Embryonic facial prominence (tissue), 1 donor: ENCODE results near the gene RPGR.
A peak's percentile ranks its signal among the peaks of the same experiment; 100 is the strongest.

Experiments
- DNase-seq: peaks from one replicate; pipeline ENCODE4 v3.0.0-alpha.2; 2016; ENCODE audit errors: extremely low spot score

RPGR gene, protein sequence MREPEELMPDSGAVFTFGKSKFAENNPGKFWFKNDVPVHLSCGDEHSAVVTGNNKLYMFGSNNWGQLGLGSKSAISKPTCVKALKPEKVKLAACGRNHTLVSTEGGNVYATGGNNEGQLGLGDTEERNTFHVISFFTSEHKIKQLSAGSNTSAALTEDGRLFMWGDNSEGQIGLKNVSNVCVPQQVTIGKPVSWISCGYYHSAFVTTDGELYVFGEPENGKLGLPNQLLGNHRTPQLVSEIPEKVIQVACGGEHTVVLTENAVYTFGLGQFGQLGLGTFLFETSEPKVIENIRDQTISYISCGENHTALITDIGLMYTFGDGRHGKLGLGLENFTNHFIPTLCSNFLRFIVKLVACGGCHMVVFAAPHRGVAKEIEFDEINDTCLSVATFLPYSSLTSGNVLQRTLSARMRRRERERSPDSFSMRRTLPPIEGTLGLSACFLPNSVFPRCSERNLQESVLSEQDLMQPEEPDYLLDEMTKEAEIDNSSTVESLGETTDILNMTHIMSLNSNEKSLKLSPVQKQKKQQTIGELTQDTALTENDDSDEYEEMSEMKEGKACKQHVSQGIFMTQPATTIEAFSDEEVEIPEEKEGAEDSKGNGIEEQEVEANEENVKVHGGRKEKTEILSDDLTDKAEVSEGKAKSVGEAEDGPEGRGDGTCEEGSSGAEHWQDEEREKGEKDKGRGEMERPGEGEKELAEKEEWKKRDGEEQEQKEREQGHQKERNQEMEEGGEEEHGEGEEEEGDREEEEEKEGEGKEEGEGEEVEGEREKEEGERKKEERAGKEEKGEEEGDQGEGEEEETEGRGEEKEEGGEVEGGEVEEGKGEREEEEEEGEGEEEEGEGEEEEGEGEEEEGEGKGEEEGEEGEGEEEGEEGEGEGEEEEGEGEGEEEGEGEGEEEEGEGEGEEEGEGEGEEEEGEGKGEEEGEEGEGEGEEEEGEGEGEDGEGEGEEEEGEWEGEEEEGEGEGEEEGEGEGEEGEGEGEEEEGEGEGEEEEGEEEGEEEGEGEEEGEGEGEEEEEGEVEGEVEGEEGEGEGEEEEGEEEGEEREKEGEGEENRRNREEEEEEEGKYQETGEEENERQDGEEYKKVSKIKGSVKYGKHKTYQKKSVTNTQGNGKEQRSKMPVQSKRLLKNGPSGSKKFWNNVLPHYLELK

GRCh38 chrX:38327007-38327774 lies at the start of gene RPGR:
RPGR (minus strand) TSS chrX:38327509; CDS start chrX:38327367, 142 bp downstream.
- DNase-seq = peak; percentile 83

- no peak for DNase-seq
Observed at GRCh38 chrX:38376747-38377146, 49.4 kb upstream of the RPGR start.

DNA sequence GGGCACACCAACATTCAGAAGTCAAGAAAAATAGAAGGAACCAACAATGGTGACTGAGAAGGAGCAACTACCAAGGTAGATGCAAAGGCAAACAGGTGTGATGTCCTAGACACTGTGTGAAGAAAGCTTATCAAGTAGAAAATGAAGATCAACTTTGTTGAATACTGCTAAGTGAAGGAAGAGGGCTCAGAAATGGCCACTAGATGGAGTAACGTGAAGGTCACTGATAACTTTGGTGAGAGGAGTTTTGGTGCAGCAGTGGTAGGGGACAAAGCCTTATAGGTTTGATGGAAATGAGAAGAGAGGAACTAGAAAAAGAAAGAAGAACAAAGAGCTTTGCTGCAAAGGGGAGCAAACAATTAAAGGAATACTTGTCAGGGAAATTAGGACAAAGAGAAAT lies 48.6 kb upstream of the RPGR start:
- no peak for DNase-seq

- no peak for DNase-seq
Observed at GRCh38 chrX:38374431-38374830, 47.1 kb upstream of the RPGR start.

DNA sequence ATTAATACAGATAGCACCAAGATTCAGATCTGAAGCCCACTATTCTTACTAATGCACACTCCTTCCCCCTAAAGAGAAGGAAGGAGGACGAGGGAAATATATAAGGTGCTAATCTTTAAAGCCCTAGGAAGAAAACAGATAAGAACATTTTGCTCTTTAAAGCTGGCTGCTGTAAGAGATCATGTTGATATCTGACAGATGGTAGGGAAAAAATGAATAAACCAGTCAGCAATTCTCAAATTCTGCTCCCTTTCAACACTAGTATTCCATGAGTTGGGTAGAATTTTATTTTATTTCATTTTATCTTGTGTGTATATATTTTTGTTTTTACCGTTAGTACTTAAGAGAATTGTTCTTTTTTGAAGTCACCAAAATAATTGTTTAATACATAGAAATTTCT lies 44.3 kb upstream of the RPGR start:
- no peak for DNase-seq

DNA sequence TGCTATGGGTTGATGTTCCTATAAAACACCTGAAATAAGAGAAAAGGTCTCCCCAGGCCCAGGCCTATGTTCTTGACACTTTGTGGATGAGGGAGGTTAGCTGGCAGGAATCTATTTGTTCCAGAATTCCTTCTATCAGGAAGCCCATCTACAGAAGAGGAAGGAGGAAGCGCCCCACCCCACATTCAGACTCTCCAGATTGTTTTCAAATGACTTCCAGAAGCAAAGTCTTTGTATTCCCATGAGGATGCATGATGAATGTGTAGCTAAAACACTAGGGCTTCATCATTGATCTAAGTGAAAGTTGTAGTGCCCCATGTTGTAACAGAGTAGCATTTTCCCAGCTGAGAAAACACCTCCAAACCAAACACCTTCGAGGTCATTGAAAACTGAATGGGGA lies 41.5 kb upstream of the RPGR start:
- DNase-seq = no peak

DNA sequence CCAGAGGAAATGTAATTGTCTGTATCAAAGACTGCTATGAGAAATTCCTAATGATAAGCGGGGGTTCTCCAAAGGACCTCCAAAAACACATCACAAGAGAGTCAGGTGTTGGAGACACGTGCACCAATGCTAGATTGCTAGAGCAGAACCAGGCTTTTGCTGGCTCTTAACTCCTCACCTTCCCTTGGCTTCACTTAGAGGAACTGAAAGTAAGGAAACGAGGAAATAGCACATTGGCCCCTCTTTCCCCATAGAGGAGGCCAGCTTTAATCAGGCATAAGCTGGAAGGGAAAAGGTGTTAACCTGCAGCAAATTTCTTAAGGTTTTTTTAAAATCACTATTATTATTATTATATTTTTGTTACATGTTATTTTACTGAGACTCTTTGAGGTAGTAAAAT lies 38.6 kb upstream of the RPGR start:
- DNase-seq = no peak

GRCh38 chrX:38363046-38363445 lies 35.7 kb upstream of the RPGR start:
- no peak for DNase-seq

- DNase-seq = no peak
Observed at GRCh38 chrX:38357747-38358673, 30.7 kb upstream of the RPGR start.

DNA sequence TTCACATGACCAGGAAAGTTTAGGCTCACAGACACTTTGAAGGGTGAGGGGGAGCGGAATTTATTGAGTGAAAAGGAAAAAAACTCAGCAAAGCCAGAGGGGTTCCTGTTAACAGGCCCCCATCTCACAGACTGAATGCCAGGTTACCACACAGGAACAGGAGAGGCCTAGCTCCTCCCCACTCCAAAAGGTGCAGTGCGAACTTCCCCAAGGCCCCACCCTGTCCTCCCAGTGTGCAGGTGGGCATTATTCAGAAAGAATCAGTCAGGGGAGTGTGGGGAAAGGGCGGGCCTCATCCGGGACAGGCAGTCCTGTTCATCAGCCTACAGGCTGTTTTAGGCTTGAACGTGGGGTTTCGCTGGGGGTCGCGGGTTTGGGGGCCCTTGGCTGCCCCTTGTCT lies 29.1 kb upstream of the RPGR start:
- no peak for DNase-seq

DNA sequence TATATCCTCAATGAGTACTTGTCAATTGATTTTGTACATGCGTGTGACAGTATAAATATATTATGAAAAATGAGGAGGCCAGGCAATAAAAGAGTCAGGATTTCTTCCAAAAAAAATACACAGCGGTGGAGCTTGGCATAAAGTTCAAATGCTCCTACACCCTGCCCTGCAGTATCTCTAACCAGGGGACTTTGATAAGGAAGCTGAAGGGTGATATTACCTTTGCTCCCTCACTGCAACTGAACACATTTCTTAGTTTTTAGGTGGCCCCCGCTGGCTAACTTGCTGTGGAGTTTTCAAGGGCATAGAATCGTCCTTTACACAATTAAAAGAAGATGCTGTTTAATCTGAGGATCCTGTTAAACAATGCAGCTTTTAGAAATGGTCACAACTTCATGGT lies 25.1 kb upstream of the RPGR start, which contains the start of gene OTC:
Gene OTC (plus strand): TSS at position 243 of the 400 bp plus-strand sequence. CDS start 93 bp downstream, at position 336.
- DNase-seq = no peak

- DNase-seq = no peak
Observed at GRCh38 chrX:38351346-38351745, 24.0 kb upstream of the RPGR start.

DNA sequence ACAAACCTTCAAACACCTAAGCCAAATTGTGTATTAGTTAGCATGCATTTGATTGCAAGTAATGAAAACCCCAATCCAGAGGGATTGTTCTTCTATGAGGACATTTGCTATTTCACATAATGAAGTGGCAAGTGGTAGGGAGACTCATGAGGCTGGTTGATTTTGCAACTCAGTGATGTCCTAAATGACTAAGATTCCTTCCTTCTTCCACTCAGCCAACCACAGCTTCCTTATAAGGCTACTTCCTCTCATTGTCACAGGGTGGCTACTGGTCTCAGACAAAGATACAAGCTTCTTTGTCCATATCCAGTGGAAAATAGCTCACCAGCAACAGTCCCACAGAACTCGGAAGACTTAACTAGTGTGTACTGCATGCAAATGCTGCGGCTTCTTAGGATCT lies 19.8 kb upstream of the RPGR start:
- DNase-seq = no peak

DNA sequence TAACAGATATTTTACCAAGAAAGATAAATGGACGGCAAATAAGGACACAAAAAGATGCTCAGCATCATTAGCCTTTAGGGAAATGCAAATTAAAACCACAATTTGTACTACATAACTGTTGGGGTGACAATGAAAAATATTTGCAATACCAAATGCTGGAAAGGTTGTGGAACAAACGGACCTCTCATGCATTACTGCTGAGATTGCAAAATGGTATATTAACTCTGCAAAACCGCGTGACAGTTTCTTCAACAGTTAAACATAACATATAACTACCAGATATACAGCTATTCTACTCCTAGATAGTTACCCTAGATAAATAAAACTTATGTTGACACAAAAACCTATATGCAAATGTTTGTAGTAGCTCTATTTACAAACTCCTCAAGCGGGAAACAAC lies 18.8 kb upstream of the RPGR start:
- no peak for DNase-seq

DNA sequence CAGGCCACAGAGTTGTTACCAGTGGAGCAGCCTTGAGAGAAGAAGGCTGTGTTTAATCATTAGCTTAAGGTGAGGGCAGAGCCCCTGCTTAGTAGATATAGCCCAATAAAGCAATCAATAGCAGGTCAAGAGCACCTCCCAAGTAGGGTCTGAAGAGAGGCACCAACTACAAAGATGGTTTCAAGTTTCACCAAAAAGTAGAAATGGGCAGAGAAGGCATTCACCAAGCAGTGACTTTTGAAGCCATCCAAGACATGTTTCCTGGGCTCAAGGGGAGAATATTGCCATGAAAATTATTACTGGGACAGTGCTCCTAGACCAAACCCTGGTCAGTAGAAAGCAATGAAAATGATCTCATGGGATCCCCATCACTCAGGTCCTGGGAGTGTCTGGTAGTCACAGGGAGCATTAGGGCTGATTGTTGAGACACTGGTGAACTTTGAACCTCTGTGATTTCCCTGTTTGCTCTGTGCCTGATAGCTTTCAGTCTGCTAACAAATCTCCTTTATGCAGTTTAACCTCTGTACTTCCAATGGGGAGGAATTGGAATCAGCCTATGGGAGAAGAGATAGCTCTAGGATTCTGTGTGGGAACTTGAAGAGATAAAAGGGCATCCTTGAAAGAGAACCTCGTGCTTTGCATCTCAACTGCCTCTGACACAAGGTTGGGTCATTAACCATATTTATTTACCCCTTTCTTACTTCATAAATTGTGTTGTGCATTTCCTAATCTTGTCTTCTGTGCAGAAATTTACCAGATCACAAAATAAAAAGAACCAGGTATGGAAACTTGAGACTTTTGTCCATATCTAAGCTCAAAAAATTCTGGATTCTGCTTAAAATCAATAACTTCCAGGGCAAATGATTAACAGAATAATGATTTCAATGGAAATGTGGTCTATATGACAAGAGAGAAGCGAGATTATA lies 15.8 kb upstream of the RPGR start:
- DNase-seq = no peak

DNA sequence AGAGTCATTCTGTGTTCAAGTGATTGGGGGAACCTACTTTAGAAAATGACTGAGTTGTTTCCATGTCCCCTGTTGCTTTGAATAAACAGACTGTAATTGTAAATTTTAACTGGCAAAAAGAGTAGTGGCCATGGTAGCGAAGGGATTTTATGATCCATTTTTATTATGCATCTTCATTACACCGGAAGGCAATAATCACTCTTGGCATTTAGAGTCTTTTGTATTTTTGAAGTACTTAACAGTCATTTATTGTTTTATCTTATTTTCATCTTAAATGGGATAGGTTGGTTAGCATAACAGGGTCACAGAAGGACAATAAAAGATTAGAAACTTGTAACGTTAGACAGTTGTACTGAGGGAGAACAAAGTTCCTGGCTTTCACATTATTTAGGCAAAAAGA lies 14.1 kb upstream of the RPGR start:
- no peak for DNase-seq

DNA sequence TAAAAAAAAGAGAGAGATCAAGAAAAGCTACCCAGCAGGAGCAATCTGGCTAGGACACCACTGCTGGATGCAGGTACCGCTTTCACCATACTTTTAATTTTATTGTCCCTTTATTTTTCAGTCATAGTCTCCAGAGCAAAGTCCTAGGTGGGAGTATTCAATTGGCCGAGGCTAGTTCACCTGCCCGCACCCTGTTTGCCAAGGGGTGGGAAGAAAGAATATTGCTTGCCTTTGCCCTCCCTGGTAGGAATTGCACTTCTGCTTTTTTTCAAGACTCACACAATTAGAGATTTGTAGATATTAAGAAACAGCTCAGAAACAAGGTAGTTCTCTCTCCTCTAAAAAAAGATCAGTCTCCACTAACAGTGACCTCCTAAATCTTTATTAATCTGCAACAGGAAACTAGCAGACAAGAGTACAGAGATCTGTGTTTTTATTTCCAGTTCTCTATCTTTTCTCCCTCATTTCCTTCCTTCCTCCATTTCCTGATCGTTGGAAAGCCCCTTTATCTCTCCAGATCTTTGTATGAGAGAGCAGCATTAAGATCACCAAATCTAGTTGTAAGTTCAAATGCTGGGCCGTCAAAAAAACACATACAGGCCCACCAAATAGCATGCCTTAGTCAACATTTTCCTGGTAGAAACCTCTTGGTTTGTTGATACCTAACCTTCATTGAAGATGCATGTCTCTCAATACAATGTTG lies 9.4 kb upstream of the RPGR start:
- no peak for DNase-seq

GRCh38 chrX:38335382-38335781 lies 8.1 kb upstream of the RPGR start:
- no peak for DNase-seq

GRCh38 chrX:38332505-38332904 lies 5.2 kb upstream of the RPGR start:
- DNase-seq = no peak
